Activated T-helper 1 cell treated with anti-CD3 and anti-CD28 coated beads, Interleukin-12 subunit alpha, Interleukin-12 subunit beta, Interleukin-2, Interleukin-4 antibody, amounts not matched to agents 30 ng/mL and 10 ng/mL and 1 ng/mL, durations not matched to agents 14 hours and 24 hours and 36 hours (primary cell): ENCODE results near the gene HES2. TPM values are rescaled to one million over a fixed set of nuclear protein-coding genes. Genes with fewer than 3 reads are reported as not detected.
A peak's percentile ranks its signal among the peaks of the same experiment; 100 is the strongest.
"Not testable (repeated sequence)": the region's sequence is repeated elsewhere in the genome, so short reads cannot be mapped to it uniquely, and the experiment has no call there.

Experiments used
- DNase-seq: peaks from one replicate; pipeline ENCODE4 v3.0.0; 2021; ENCODE audit warnings: low spot score
- H3K27ac Mint-ChIP-seq: one replicate; pipeline ENCODE4 v1.8.0; 2021; ENCODE audit warnings: mild to moderate bottlenecking, mixed read lengths
- H3K27me3 Mint-ChIP-seq: one replicate; pipeline ENCODE4 v1.8.0; 2022; ENCODE audit warnings: mild to moderate bottlenecking, moderate library complexity, mixed read lengths; ENCODE audit not compliant: insufficient read depth
- H3K36me3 Mint-ChIP-seq: one replicate; pipeline ENCODE4 v1.8.0; 2021; ENCODE audit warnings: low read depth, mixed read lengths
- H3K4me1 Mint-ChIP-seq: one replicate; pipeline ENCODE4 v1.8.0; 2021; ENCODE audit warnings: low read depth, mixed read lengths
- H3K4me3 Mint-ChIP-seq: one replicate; pipeline ENCODE4 v1.8.0; 2021; ENCODE audit warnings: mild to moderate bottlenecking, moderate library complexity, mixed read lengths
- H3K9me3 Mint-ChIP-seq: one replicate; pipeline ENCODE4 v1.8.0; 2021; ENCODE audit warnings: mixed read lengths
- intact Hi-C: fragments of 100-400 bp; cut with micrococcal nuclease; formaldehyde crosslinking; loops from one replicate; pipeline ENCODE4 v1.15.1; 2024
- total RNA-seq: library from RNA; stranded (reverse); gene quantifications from 2 replicates; pipeline ENCODE4 v1.2.3, GENCODE V29; 2022

HES2 gene
- total RNA-seq, 1 donor from 2014 or later = 0.29 TPM

GRCh38 chr1:6395781-6396244 is 23.9 kb downstream of the HES2 start:
- H3K9me3 Mint-ChIP-seq, H3K4me3 Mint-ChIP-seq, DNase-seq, H3K36me3 Mint-ChIP-seq, H3K27ac Mint-ChIP-seq, H3K27me3 Mint-ChIP-seq: not testable (repeated sequence)
- intact Hi-C loops = loop anchor here (10.0 kb wide), 1 partner anchor 371 kb away; no protein-coding TSS in a partner anchor
- peaks cover 35% of the 10 kb centered on the region for H3K4me1 Mint-ChIP-seq

- DNase-seq, H3K36me3 Mint-ChIP-seq, H3K27me3 Mint-ChIP-seq, H3K9me3 Mint-ChIP-seq: not testable (repeated sequence)
- intact Hi-C loops = loop anchor here (10.0 kb wide), 1 partner anchor 370 kb away; no protein-coding TSS in a partner anchor
- Mint-ChIP-seq H3K4me1 (peaks cover 35% of the 10 kb centered on the region), H3K4me3 (peak overlapping the region; percentile 63), H3K27ac (peak overlapping the region; percentile 79)
Measured at GRCh38 chr1:6395130-6395529, 24.6 kb downstream of the HES2 start.

- H3K27ac Mint-ChIP-seq = peak within 1 kb of the TSS; percentile 94
- no peaks in the 10 kb centered on the region for H3K27me3 Mint-ChIP-seq
- H3K36me3 Mint-ChIP-seq = peaks cover 4% of the 10 kb centered on the region
- peaks cover 35% of the 10 kb centered on the region for H3K4me1 Mint-ChIP-seq
- DNase-seq = peak; percentile 87
- peak within 1 kb of the TSS; percentile 89 for H3K4me3 Mint-ChIP-seq
- H3K9me3 Mint-ChIP-seq = no peaks in the 10 kb centered on the region
- intact Hi-C loops = loop anchor here (1.0 to 10.0 kb wide), 11 partner anchors 11 to 569 kb away; partner anchors contain the start of genes GPR153, KLHL21 and RPL22
Measured at GRCh38 chr1:6393400-6394187, 26.1 kb downstream of the HES2 start, which contains the start of gene ACOT7. Gene ACOT7, minus strand, starts transcription at chr1:6393767. Its CDS starts 368 bp downstream, at chr1:6393399.

- Mint-ChIP-seq H3K9me3 (no peaks in the 10 kb centered on the region), H3K36me3 (peaks cover 4% of the 10 kb centered on the region), H3K4me1 (peaks cover 35% of the 10 kb centered on the region), H3K4me3 (peak overlapping the region; percentile 89), H3K27ac (peak overlapping the region; percentile 86), H3K27me3 (no peaks in the 10 kb centered on the region)
- DNase-seq = no peak
- intact Hi-C loops = loop anchor here (1.0 to 10.0 kb wide), 10 partner anchors 28 to 570 kb away; partner anchors contain the start of genes GPR153, KLHL21 and RPL22
Measured at GRCh38 chr1:6392809-6393399, 26.8 kb downstream of the HES2 start.

GRCh38 chr1:6391951-6392808 is 27.5 kb downstream of the HES2 start:
- peaks cover 6% of the 10 kb centered on the region for H3K36me3 Mint-ChIP-seq
- H3K27ac Mint-ChIP-seq = peak overlapping the region; percentile 68
- H3K4me1 Mint-ChIP-seq = peaks cover 33% of the 10 kb centered on the region
- peak overlapping the region; percentile 89 for H3K4me3 Mint-ChIP-seq
- DNase-seq = no peak
- intact Hi-C loops = loop anchor here (1.0 to 10.0 kb wide), 4 partner anchors 27 to 571 kb away; partner anchors contain the start of gene KLHL21
- no peaks in the 10 kb centered on the region for H3K9me3 Mint-ChIP-seq
- no peaks in the 10 kb centered on the region for H3K27me3 Mint-ChIP-seq

- Mint-ChIP-seq H3K27me3 (no peaks in the 10 kb centered on the region), H3K4me3 (no peak overlapping the region), H3K9me3 (no peaks in the 10 kb centered on the region), H3K36me3 (peaks cover 6% of the 10 kb centered on the region), H3K27ac (no peak overlapping the region), H3K4me1 (peaks cover 24% of the 10 kb centered on the region)
- intact Hi-C loops = loop anchor here (5.0 to 10.0 kb wide), 2 partner anchors 212 to 365 kb away; partner anchors contain the start of gene KLHL21
- no peak for DNase-seq
Measured at GRCh38 chr1:6389971-6390370, 29.7 kb downstream of the HES2 start.

GRCh38 chr1:6386371-6386949 is 33.3 kb downstream of the HES2 start:
- DNase-seq = no peak
- H3K4me3 Mint-ChIP-seq = no peak overlapping the region
- intact Hi-C loops = no loop called here
- H3K9me3 Mint-ChIP-seq = no peaks in the 10 kb centered on the region
- no peaks in the 10 kb centered on the region for H3K27me3 Mint-ChIP-seq
- peaks cover 1% of the 10 kb centered on the region for H3K4me1 Mint-ChIP-seq
- no peak overlapping the region for H3K27ac Mint-ChIP-seq
- peaks cover 7% of the 10 kb centered on the region for H3K36me3 Mint-ChIP-seq

- Mint-ChIP-seq H3K36me3 (peaks cover 7% of the 10 kb centered on the region), H3K27me3 (no peaks in the 10 kb centered on the region), H3K27ac (no peak overlapping the region), H3K4me3 (no peak overlapping the region), H3K4me1 (no peaks in the 10 kb centered on the region), H3K9me3 (no peaks in the 10 kb centered on the region)
- DNase-seq = no peak
- intact Hi-C loops = no loop called here
Measured at GRCh38 chr1:6385488-6386191, 34.1 kb downstream of the HES2 start.

GRCh38 chr1:6384962-6385361 is 34.8 kb downstream of the HES2 start:
- peaks cover 5% of the 10 kb centered on the region for H3K36me3 Mint-ChIP-seq
- no peak overlapping the region for H3K27ac Mint-ChIP-seq
- H3K4me1 Mint-ChIP-seq = no peaks in the 10 kb centered on the region
- H3K27me3 Mint-ChIP-seq = no peaks in the 10 kb centered on the region
- DNase-seq = no peak
- no peak overlapping the region for H3K4me3 Mint-ChIP-seq
- H3K9me3 Mint-ChIP-seq = no peaks in the 10 kb centered on the region
- intact Hi-C loops = no loop called here

- no peak overlapping the region for H3K4me3 Mint-ChIP-seq
- no peaks in the 10 kb centered on the region for H3K4me1 Mint-ChIP-seq
- peaks cover 5% of the 10 kb centered on the region for H3K36me3 Mint-ChIP-seq
- no peak overlapping the region for H3K27ac Mint-ChIP-seq
- DNase-seq = no peak
- no peaks in the 10 kb centered on the region for H3K9me3 Mint-ChIP-seq
- no peaks in the 10 kb centered on the region for H3K27me3 Mint-ChIP-seq
- intact Hi-C loops = no loop called here
Measured at GRCh38 chr1:6384135-6384534, 35.6 kb downstream of the HES2 start.

- DNase-seq = no peak
Measured at GRCh38 chr1:6380037-6380436, 39.7 kb downstream of the HES2 start.

More at GRCh38 chr1:6380037-6380436, 39.7 kb downstream of the HES2 start:
- intact Hi-C loops = no loop called here
- no peak overlapping the region for H3K27ac Mint-ChIP-seq
- H3K4me3 Mint-ChIP-seq = no peak overlapping the region
- H3K9me3 Mint-ChIP-seq = no peaks in the 10 kb centered on the region
- H3K27me3 Mint-ChIP-seq = no peaks in the 10 kb centered on the region
- H3K36me3 Mint-ChIP-seq = peaks cover 3% of the 10 kb centered on the region
- H3K4me1 Mint-ChIP-seq = no peaks in the 10 kb centered on the region
